ENCODE results near the gene B3GNT3. TPM values are rescaled to one million over a fixed set of nuclear protein-coding genes. Genes with fewer than 3 reads are reported as not detected.
A peak's percentile ranks its signal among the peaks of the same experiment; 100 is the strongest.

The B3GNT3 gene
- total RNA-seq, 1 experiment from 2014 or later = 1.9 TPM

GRCh38 chr19:17761148-17761547 lies 33.8 kb upstream of the B3GNT3 start (continued):
- TF ChIP-seq, protein P1, sequence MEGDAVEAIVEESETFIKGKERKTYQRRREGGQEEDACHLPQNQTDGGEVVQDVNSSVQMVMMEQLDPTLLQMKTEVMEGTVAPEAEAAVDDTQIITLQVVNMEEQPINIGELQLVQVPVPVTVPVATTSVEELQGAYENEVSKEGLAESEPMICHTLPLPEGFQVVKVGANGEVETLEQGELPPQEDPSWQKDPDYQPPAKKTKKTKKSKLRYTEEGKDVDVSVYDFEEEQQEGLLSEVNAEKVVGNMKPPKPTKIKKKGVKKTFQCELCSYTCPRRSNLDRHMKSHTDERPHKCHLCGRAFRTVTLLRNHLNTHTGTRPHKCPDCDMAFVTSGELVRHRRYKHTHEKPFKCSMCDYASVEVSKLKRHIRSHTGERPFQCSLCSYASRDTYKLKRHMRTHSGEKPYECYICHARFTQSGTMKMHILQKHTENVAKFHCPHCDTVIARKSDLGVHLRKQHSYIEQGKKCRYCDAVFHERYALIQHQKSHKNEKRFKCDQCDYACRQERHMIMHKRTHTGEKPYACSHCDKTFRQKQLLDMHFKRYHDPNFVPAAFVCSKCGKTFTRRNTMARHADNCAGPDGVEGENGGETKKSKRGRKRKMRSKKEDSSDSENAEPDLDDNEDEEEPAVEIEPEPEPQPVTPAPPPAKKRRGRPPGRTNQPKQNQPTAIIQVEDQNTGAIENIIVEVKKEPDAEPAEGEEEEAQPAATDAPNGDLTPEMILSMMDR (IDR thresholded peaks at IDR 0.05) = no peak
- TF ChIP-seq ELF4 (CRISPR knock-in tag; IDR thresholded peaks at IDR 0.05; ENCODE audit: low read depth) (no peak), ZNF425 (CRISPR knock-in tag; conservative IDR thresholded peaks at IDR 0.05) (no peak)

DNA sequence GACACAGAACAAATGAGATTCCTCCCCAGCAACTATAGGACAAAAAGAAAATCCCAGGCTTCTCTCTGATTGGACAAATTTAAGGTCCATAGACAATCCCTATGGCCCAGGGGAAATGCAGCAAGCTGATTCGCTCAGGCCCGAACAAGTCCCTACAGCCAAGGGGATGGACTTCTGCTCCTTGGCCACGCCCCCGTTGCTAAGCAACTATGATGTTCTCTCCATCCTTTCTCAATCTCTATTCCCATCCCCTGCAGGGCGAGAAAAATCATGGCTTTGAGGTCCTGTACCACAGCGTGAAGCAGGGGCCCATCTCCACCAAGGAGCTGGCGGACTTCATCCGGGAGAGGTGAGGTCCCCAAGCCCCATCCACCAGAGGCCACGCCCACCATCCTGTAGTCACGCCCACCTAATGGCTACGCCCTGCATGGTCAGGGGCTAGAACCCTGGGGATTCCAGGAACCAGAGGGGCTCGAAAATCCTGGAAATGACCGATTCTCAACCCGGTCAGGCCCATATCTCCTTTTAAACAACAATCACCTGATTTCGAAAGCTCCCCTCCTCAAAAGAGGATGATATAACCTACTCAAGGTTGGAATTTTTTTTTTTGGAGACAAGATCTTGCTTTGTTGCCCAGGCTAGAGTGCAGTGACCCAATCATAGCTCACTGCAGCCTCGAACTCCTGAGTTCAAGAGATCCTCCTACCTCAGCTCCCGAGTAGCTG lies 32.3 kb upstream of the B3GNT3 start:
- ChIA-PET POLR2A (interaction anchor here (0.6 to 1.1 kb wide), 2 partner anchors 23 to 97 kb away, joined by 3 to 8 read pairs; partner anchors contain the start of gene RPL18A), CTCF (interaction anchor here (0.7 to 3.3 kb wide), 16 partner anchors 9 to 210 kb away, joined by 3 to 19 read pairs (median 4); partner anchors contain the start of genes CCDC124 and RPL18A)
- H3K9me3 Mint-ChIP-seq = no peaks in the 10 kb centered on the region
- peak overlapping the region; percentile 88 for H3K27ac Mint-ChIP-seq
- no peaks in the 10 kb centered on the region for H3K27me3 Mint-ChIP-seq (ENCODE audit: low read depth)
- TF ChIP-seq SP1 (CRISPR knock-in tag; conservative IDR thresholded peaks at IDR 0.05) (peak; percentile 58), NR3C1 (CRISPR knock-in tag; conservative IDR thresholded peaks at IDR 0.05; ENCODE audit: low read depth) (no peak), NFYB (CRISPR knock-in tag; conservative IDR thresholded peaks at IDR 0.05; ENCODE audit: low read depth) (peak; percentile 38; the same call in 1 of the 2 replicates)
- peaks cover 8% of the 10 kb centered on the region for H3K4me1 Mint-ChIP-seq
- DNase-seq (ENCODE audit: low spot score) = peak; percentile 91
- peaks cover 3% of the 10 kb centered on the region; the same call in 1 of the 2 replicates for H3K36me3 Mint-ChIP-seq
- H3K4me3 Mint-ChIP-seq = peak overlapping the region; percentile 52
- peak; percentile 92 for ATAC-seq

- H3K27me3 Mint-ChIP-seq (ENCODE audit: low read depth) = no peaks in the 10 kb centered on the region
- H3K4me3 Mint-ChIP-seq = no peak overlapping the region
- H3K27ac Mint-ChIP-seq = no peak overlapping the region
- DNase-seq (ENCODE audit: low spot score) = no peak
- no peak for ATAC-seq
- H3K9me3 Mint-ChIP-seq = no peaks in the 10 kb centered on the region
- peaks cover 3% of the 10 kb centered on the region; the same call in 1 of the 2 replicates for H3K36me3 Mint-ChIP-seq
- ChIA-PET CTCF (interaction anchor here (0.6 to 3.3 kb wide), 4 partner anchors 39 to 268 kb away, joined by 4 to 11 read pairs (median 4); no protein-coding TSS in a partner anchor), POLR2A (no interaction called here)
- H3K4me1 Mint-ChIP-seq = peaks cover 8% of the 10 kb centered on the region
- TF ChIP-seq ZNF317 (CRISPR knock-in tag; IDR thresholded peaks at IDR 0.05; ENCODE audit: borderline replicate concordance, low read depth) (no peak), ZNF671 (CRISPR knock-in tag; IDR thresholded peaks at IDR 0.05) (no peak), EMX1 (CRISPR knock-in tag; IDR thresholded peaks at IDR 0.05) (no peak), MYBL2 (CRISPR knock-in tag; IDR thresholded peaks at IDR 0.05) (no peak), ZNF423 (CRISPR knock-in tag; IDR thresholded peaks at IDR 0.05) (no peak), ETV6 (CRISPR knock-in tag; IDR thresholded peaks at IDR 0.05) (no peak), MXD4 (CRISPR knock-in tag; IDR thresholded peaks at IDR 0.05; ENCODE audit: borderline replicate concordance) (no peak), ERG (CRISPR knock-in tag; IDR thresholded peaks at IDR 0.05) (no peak), USF2 (CRISPR knock-in tag; IDR thresholded peaks at IDR 0.05) (no peak), NR1H2 (CRISPR knock-in tag; IDR thresholded peaks at IDR 0.05) (no peak), SMAD4 (CRISPR knock-in tag; IDR thresholded peaks at IDR 0.05) (no peak)
- TF ChIP-seq, protein P1 (IDR thresholded peaks at IDR 0.05) = no peak
- TF ChIP-seq, protein P2, sequence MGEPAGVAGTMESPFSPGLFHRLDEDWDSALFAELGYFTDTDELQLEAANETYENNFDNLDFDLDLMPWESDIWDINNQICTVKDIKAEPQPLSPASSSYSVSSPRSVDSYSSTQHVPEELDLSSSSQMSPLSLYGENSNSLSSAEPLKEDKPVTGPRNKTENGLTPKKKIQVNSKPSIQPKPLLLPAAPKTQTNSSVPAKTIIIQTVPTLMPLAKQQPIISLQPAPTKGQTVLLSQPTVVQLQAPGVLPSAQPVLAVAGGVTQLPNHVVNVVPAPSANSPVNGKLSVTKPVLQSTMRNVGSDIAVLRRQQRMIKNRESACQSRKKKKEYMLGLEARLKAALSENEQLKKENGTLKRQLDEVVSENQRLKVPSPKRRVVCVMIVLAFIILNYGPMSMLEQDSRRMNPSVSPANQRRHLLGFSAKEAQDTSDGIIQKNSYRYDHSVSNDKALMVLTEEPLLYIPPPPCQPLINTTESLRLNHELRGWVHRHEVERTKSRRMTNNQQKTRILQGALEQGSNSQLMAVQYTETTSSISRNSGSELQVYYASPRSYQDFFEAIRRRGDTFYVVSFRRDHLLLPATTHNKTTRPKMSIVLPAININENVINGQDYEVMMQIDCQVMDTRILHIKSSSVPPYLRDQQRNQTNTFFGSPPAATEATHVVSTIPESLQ (CRISPR knock-in tag; IDR thresholded peaks at IDR 0.05) = no peak
- TF ChIP-seq, protein P3, sequence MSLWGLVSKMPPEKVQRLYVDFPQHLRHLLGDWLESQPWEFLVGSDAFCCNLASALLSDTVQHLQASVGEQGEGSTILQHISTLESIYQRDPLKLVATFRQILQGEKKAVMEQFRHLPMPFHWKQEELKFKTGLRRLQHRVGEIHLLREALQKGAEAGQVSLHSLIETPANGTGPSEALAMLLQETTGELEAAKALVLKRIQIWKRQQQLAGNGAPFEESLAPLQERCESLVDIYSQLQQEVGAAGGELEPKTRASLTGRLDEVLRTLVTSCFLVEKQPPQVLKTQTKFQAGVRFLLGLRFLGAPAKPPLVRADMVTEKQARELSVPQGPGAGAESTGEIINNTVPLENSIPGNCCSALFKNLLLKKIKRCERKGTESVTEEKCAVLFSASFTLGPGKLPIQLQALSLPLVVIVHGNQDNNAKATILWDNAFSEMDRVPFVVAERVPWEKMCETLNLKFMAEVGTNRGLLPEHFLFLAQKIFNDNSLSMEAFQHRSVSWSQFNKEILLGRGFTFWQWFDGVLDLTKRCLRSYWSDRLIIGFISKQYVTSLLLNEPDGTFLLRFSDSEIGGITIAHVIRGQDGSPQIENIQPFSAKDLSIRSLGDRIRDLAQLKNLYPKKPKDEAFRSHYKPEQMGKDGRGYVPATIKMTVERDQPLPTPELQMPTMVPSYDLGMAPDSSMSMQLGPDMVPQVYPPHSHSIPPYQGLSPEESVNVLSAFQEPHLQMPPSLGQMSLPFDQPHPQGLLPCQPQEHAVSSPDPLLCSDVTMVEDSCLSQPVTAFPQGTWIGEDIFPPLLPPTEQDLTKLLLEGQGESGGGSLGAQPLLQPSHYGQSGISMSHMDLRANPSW (CRISPR knock-in tag; conservative IDR thresholded peaks at IDR 0.05; ENCODE audit: low read depth) = no peak
Observed at GRCh38 chr19:17764348-17764747, 30.6 kb upstream of the B3GNT3 start.

Data from WTC11 (cell line).